WI38 (cell line): Measurements from ENCODE around the gene TAAR8.
A peak's percentile ranks its signal among the peaks of the same experiment; 100 is the strongest.

ENCODE experiments used
- H3K4me3 ChIP-seq: 2 replicates; pipeline ENCODE4 v1.5.1; 2011; ENCODE audit warnings: low read depth, mild to moderate bottlenecking, control low read depth, low read length
- CTCF ChIP-seq: IDR thresholded peaks from 2 replicates; pipeline ENCODE4 v1.5.1; 2012; ENCODE audit warnings: low read depth, mild to moderate bottlenecking, control low read depth, low read length

TAAR8 gene

GRCh38 chr6:132552372-132552771 is at the start of gene TAAR8:
Gene TAAR8 (plus strand): TSS chr6:132552672. CDS start chr6:132552693, 21 bp downstream.
- no peak within 1 kb of the TSS for H3K4me3 ChIP-seq
- TF ChIP-seq CTCF = no peak

GRCh38 chr6:132504757-132505156 is 47.7 kb upstream of the TAAR8 start:
- no peak for TF ChIP-seq CTCF
- H3K4me3 ChIP-seq = no peak overlapping the region

- no peak for TF ChIP-seq CTCF
- no peak overlapping the region for H3K4me3 ChIP-seq
Observed at GRCh38 chr6:132505158-132505557, 47.3 kb upstream of the TAAR8 start.

- no peak for TF ChIP-seq CTCF
- H3K4me3 ChIP-seq = no peak overlapping the region
Observed at GRCh38 chr6:132506461-132506860, 46.0 kb upstream of the TAAR8 start.

- no peak for TF ChIP-seq CTCF
- H3K4me3 ChIP-seq = no peak overlapping the region
Observed at GRCh38 chr6:132506869-132507808, 45.3 kb upstream of the TAAR8 start.

- H3K4me3 ChIP-seq = peak overlapping the region; percentile 78
Observed at GRCh38 chr6:132511210-132511830, 41.2 kb upstream of the TAAR8 start.

More at GRCh38 chr6:132511210-132511830, 41.2 kb upstream of the TAAR8 start:
- no peak for TF ChIP-seq CTCF
